ENCODE data around the gene TPR. TPM values are rescaled to one million over a fixed set of nuclear protein-coding genes. Genes with fewer than 3 reads are reported as not detected.

TPR gene
- total RNA-seq, 1 donor from 2014 or later = 119 TPM

DNA sequence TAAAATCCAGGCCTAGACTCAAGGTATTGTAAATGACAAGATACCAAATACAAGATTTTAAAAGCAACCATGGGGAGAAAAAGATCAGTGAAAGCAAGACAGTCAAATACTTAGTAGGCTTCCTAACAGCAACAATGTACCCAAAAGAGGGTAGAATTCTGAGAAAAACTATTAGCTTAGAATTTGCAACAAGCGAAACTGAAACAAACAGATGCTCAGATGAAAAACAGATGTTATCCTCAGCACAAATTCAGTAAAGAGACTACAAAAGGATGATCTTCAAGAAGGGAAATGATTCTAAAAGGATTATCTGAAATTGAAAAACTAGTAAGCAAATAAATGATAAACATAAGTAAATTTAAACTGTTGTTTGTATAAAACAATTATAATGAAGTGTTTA lies 45.9 kb upstream of the TPR start:
- no peak for TF ChIP-seq EZH2phosphoT487 (IDR thresholded peaks at IDR 0.05)
- no peak for TF ChIP-seq EZH2 (IDR thresholded peaks at IDR 0.05)
- TF ChIP-seq CTCF (IDR thresholded peaks at IDR 0.05) = no peak
- Mint-ChIP-seq H3K27me3 (ENCODE audit: insufficient read depth, low read depth) (no peaks in the 10 kb centered on the region), H3K4me3 (no peak overlapping the region), H3K27ac (no peak overlapping the region), H3K4me1 (no peaks in the 10 kb centered on the region), H3K9me3 (no peaks in the 10 kb centered on the region), H3K36me3 (peaks cover 7% of the 10 kb centered on the region)
- H3K79me2 ChIP-seq (ENCODE audit: low read depth) = no peaks in the 10 kb centered on the region
- DNase-seq (ENCODE audit: low spot score) = no peak
- H4K20me1 ChIP-seq (ENCODE audit: low read depth) = no peaks in the 10 kb centered on the region
- no peak overlapping the region for H3K27ac ChIP-seq
- peaks cover 6% of the 10 kb centered on the region for H3K36me3 ChIP-seq
- no peaks in the 10 kb centered on the region for H3F3A ChIP-seq (ENCODE audit: low read depth)
- H3K4me1 ChIP-seq = no peaks in the 10 kb centered on the region
- H3K9ac ChIP-seq = no peak overlapping the region
- H3K9me3 ChIP-seq (ENCODE audit: low read depth) = no peaks in the 10 kb centered on the region
- H2AFZ ChIP-seq (replicated peaks) = no peak overlapping the region
- no peak overlapping the region for H3K4me2 ChIP-seq
- no peaks in the 10 kb centered on the region for H3K27me3 ChIP-seq
- no peak overlapping the region for H3K4me3 ChIP-seq

DNA sequence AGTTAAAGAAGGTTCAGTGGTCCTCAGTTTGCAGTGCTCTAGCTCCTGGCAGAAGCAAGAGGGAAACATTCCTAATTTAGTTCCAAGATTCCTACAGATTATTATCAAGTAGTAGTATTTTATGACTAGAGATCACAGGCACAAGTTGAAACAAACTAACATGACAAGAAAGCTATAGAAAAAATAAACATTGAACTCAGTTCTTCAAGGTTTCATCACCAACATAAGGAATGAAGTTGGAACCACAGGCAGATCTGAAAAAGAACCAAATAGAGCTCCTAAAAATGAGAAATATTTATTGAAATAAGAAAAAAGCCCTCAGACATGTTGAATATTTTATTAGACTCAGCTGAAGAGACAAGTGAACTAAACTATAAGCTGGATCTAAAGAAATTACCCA lies 45.3 kb upstream of the TPR start:
- TF ChIP-seq CTCF (IDR thresholded peaks at IDR 0.05) = no peak
- TF ChIP-seq EZH2phosphoT487 (IDR thresholded peaks at IDR 0.05) = no peak
- TF ChIP-seq EZH2 (IDR thresholded peaks at IDR 0.05) = no peak
- H3K4me3 ChIP-seq = no peak overlapping the region
- H3K36me3 ChIP-seq = peaks cover 6% of the 10 kb centered on the region
- H4K20me1 ChIP-seq (ENCODE audit: low read depth) = no peaks in the 10 kb centered on the region
- no peaks in the 10 kb centered on the region for H3K79me2 ChIP-seq (ENCODE audit: low read depth)
- H3K4me1 Mint-ChIP-seq = no peaks in the 10 kb centered on the region
- DNase-seq (ENCODE audit: low spot score) = no peak
- H3K27ac Mint-ChIP-seq = no peak overlapping the region
- H3K9me3 ChIP-seq (ENCODE audit: low read depth) = no peaks in the 10 kb centered on the region
- no peak overlapping the region for H3K4me3 Mint-ChIP-seq
- no peak overlapping the region for H3K4me2 ChIP-seq
- no peak overlapping the region for H2AFZ ChIP-seq (replicated peaks)
- H3K9ac ChIP-seq = no peak overlapping the region
- H3K9me3 Mint-ChIP-seq = no peaks in the 10 kb centered on the region
- H3K4me1 ChIP-seq = no peaks in the 10 kb centered on the region
- no peak overlapping the region for H3K27ac ChIP-seq
- H3K27me3 ChIP-seq = no peaks in the 10 kb centered on the region
- no peaks in the 10 kb centered on the region for H3F3A ChIP-seq (ENCODE audit: low read depth)
- peaks cover 7% of the 10 kb centered on the region for H3K36me3 Mint-ChIP-seq
- no peaks in the 10 kb centered on the region for H3K27me3 Mint-ChIP-seq (ENCODE audit: insufficient read depth, low read depth)

GRCh38 chr1:186418503-186418902 lies 43.5 kb upstream of the TPR start:
- Mint-ChIP-seq H3K36me3 (peaks cover 7% of the 10 kb centered on the region), H3K4me1 (no peaks in the 10 kb centered on the region), H3K27ac (no peak overlapping the region), H3K27me3 (ENCODE audit: insufficient read depth, low read depth) (no peaks in the 10 kb centered on the region), H3K9me3 (no peaks in the 10 kb centered on the region), H3K4me3 (no peak overlapping the region)
- no peaks in the 10 kb centered on the region for H3K9me3 ChIP-seq (ENCODE audit: low read depth)
- no peaks in the 10 kb centered on the region for H3F3A ChIP-seq (ENCODE audit: low read depth)
- no peak for TF ChIP-seq EZH2 (IDR thresholded peaks at IDR 0.05)
- no peak overlapping the region for H3K4me3 ChIP-seq
- no peak overlapping the region for H3K4me2 ChIP-seq
- H3K4me1 ChIP-seq = no peaks in the 10 kb centered on the region
- H4K20me1 ChIP-seq (ENCODE audit: low read depth) = no peaks in the 10 kb centered on the region
- no peak overlapping the region for H3K9ac ChIP-seq
- H3K27ac ChIP-seq = no peak overlapping the region
- no peak overlapping the region for H2AFZ ChIP-seq (replicated peaks)
- DNase-seq (ENCODE audit: low spot score) = no peak
- no peaks in the 10 kb centered on the region for H3K79me2 ChIP-seq (ENCODE audit: low read depth)
- H3K27me3 ChIP-seq = no peaks in the 10 kb centered on the region
- H3K36me3 ChIP-seq = peaks cover 6% of the 10 kb centered on the region

GRCh38 chr1:186413319-186413718 lies 38.3 kb upstream of the TPR start:
- no peak overlapping the region for H3K27ac Mint-ChIP-seq

More at GRCh38 chr1:186413319-186413718, 38.3 kb upstream of the TPR start:
- no peaks in the 10 kb centered on the region for H3K27me3 ChIP-seq
- H3K9ac ChIP-seq = no peak overlapping the region
- H3K27ac ChIP-seq = no peak overlapping the region
- peaks cover 23% of the 10 kb centered on the region for H3K36me3 ChIP-seq
- no peak for DNase-seq (ENCODE audit: low spot score)
- TF ChIP-seq EZH2 (IDR thresholded peaks at IDR 0.05) = no peak
- no peak for TF ChIP-seq EZH2phosphoT487 (IDR thresholded peaks at IDR 0.05)
- TF ChIP-seq CTCF (IDR thresholded peaks at IDR 0.05) = no peak
- H3K27me3 Mint-ChIP-seq (ENCODE audit: insufficient read depth, low read depth) = no peaks in the 10 kb centered on the region
- H2AFZ ChIP-seq (replicated peaks) = no peak overlapping the region
- H4K20me1 ChIP-seq (ENCODE audit: low read depth) = no peaks in the 10 kb centered on the region
- no peak overlapping the region for H3K4me2 ChIP-seq
- H3K9me3 Mint-ChIP-seq = no peaks in the 10 kb centered on the region
- no peaks in the 10 kb centered on the region for H3K4me1 ChIP-seq
- no peaks in the 10 kb centered on the region for H3F3A ChIP-seq (ENCODE audit: low read depth)
- no peak overlapping the region for H3K4me3 ChIP-seq
- peaks cover 3% of the 10 kb centered on the region for H3K36me3 Mint-ChIP-seq
- H3K79me2 ChIP-seq (ENCODE audit: low read depth) = no peaks in the 10 kb centered on the region
- no peaks in the 10 kb centered on the region for H3K4me1 Mint-ChIP-seq
- H3K4me3 Mint-ChIP-seq = no peak overlapping the region
- no peaks in the 10 kb centered on the region for H3K9me3 ChIP-seq (ENCODE audit: low read depth)
